Upper lobe of left lung (tissue), 4 donors: Measurements from ENCODE around the gene MESP2.

Source experiments
- EP300 ChIP-seq, 4 donors: sonication (generic); formaldehyde crosslinking; IDR thresholded peaks; one replicate each; pipeline ENCODE4 v1.5.1; 2017; ENCODE audit warnings: antibody characterized with exemption in 4 of 4, control low read depth in 2 of 4
- POLR2A ChIP-seq, 4 donors: fragments of 450-650 bp; IDR thresholded peaks; one replicate each; pipeline ENCODE4 v1.5.1; 2016 to 2017; ENCODE audit warnings: antibody characterized with exemption in 4 of 4, mild to moderate bottlenecking in 2 of 4
- POLR2AphosphoS5 ChIP-seq, 2 donors: sonication (generic); formaldehyde crosslinking; IDR thresholded peaks; one replicate each; pipeline ENCODE4 v1.5.1; 2017; ENCODE audit warnings: antibody characterized with exemption in 2 of 2
- TF ChIP-seq, protein P1 (sequence below), 6 experiments: fragments of 450-650 bp in 4 of 6; fragments of 200-600 bp in 2 of 6; sonication (generic) in 2 of 6; IDR thresholded peaks; one replicate each; pipeline ENCODE4 v1.5.1; 2016 to 2019; ENCODE audit warnings: antibody characterized with exemption in 6 of 6

- TF ChIP-seq, protein P1, sequence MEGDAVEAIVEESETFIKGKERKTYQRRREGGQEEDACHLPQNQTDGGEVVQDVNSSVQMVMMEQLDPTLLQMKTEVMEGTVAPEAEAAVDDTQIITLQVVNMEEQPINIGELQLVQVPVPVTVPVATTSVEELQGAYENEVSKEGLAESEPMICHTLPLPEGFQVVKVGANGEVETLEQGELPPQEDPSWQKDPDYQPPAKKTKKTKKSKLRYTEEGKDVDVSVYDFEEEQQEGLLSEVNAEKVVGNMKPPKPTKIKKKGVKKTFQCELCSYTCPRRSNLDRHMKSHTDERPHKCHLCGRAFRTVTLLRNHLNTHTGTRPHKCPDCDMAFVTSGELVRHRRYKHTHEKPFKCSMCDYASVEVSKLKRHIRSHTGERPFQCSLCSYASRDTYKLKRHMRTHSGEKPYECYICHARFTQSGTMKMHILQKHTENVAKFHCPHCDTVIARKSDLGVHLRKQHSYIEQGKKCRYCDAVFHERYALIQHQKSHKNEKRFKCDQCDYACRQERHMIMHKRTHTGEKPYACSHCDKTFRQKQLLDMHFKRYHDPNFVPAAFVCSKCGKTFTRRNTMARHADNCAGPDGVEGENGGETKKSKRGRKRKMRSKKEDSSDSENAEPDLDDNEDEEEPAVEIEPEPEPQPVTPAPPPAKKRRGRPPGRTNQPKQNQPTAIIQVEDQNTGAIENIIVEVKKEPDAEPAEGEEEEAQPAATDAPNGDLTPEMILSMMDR (IDR thresholded peaks at IDR 0.05), result no peak
- TF ChIP-seq POLR2A (IDR thresholded peaks at IDR 0.05) (no peak), POLR2AphosphoS5 (IDR thresholded peaks at IDR 0.05) (no peak), EP300 (IDR thresholded peaks at IDR 0.05) (no peak)
Observed at GRCh38 chr15:89827829-89828228, 51.7 kb downstream of the MESP2 start.
